H1 (cell line): ENCODE measurements around the gene CDK16. TPM values are rescaled to one million over a fixed set of nuclear protein-coding genes. Genes with fewer than 3 reads are reported as not detected.

Experiments
- ASH2L ChIP-seq: fragments of 200-600, 300-600 bp; sonication (generic); IDR thresholded peaks from one replicate; pipeline ENCODE4 v1.7.1; 2017; ENCODE audit warnings: low read length
- BACH1 ChIP-seq: IDR thresholded peaks from 2 replicates; pipeline ENCODE4 v1.6.1; 2012; ENCODE audit warnings: low read length, improper control_type of control experiment
- CBX5 ChIP-seq: fragments of 300-800, 300-1000 bp; sonication (generic); IDR thresholded peaks from 2 replicates; pipeline ENCODE4 v1.7.1; 2016; ENCODE audit warnings: antibody characterized with exemption, low read length, low read depth
- CHD7 ChIP-seq: fragments of 300-600 bp; sonication (generic); IDR thresholded peaks from 2 replicates; pipeline ENCODE4 v1.7.1; 2012; ENCODE audit warnings: low read length, moderate library complexity, mild to moderate bottlenecking, inconsistent platforms; ENCODE audit not compliant: insufficient replicate concordance
- CREB1 ChIP-seq: IDR thresholded peaks from 2 replicates; pipeline ENCODE4 v1.6.1; 2012; ENCODE audit warnings: inconsistent platforms
- EP300 ChIP-seq, 2 experiments: IDR thresholded peaks; 1 replicate in 1 of 2; 2 replicates in 1 of 2; pipeline ENCODE4 v1.6.1; 2011 to 2012; ENCODE audit warnings: low read depth in 2 of 2, low read length in 2 of 2, mild to moderate bottlenecking in 2 of 2, borderline replicate concordance in 1 of 2, inconsistent platforms in 1 of 2, moderate library complexity in 1 of 2
- FOSL1 ChIP-seq: IDR thresholded peaks from 2 replicates; pipeline ENCODE4 v1.6.1; 2011; ENCODE audit warnings: mild to moderate bottlenecking, low read depth, low read length, moderate library complexity; ENCODE audit not compliant: insufficient read depth
- GTF2F1 ChIP-seq: IDR thresholded peaks from 2 replicates; pipeline ENCODE4 v1.6.1; 2012; ENCODE audit warnings: low read depth, low read length, improper control_type of control experiment, borderline replicate concordance
- RXRA ChIP-seq: IDR thresholded peaks from 2 replicates; pipeline ENCODE4 v1.6.1; 2011; ENCODE audit warnings: low read depth, mild to moderate bottlenecking, low read length, moderate library complexity; ENCODE audit not compliant: insufficient read depth
- SP1 ChIP-seq: IDR thresholded peaks from 2 replicates; pipeline ENCODE4 v1.6.1; 2011; ENCODE audit warnings: low read depth, low read length
- TBP ChIP-seq: IDR thresholded peaks from 2 replicates; pipeline ENCODE4 v1.6.1; 2011; ENCODE audit warnings: low read depth, low read length, improper control_type of control experiment
- polyA plus RNA-seq, 7 experiments: library from polyadenylated mRNA; depleted of rRNA in 3 of 7; stranded (reverse) in 5 of 7; unstranded in 2 of 7; fragments of >200 nt in 5 of 7; fragments of 200-250 nt in 2 of 7; gene quantifications; 1 replicate in 5 of 7; 2 replicates in 1 of 7; 4 replicates in 1 of 7; pipeline versions ENCODE4 v1.2.1 to v1.2.3, GENCODE V29; 2011 to 2013; ENCODE audit warnings: missing spikeins in 2 of 7, mixed read lengths in 2 of 7
- total RNA-seq: library from RNA; stranded (reverse); fragmentation: NEBNext Ultra II Directional; extraction: Animal tissue kit (Norgen Biotek cat#: 25700); gene quantifications from 2 replicates; pipeline ENCODE4 v1.2.1, GENCODE V29; 2021

Gene CDK16
- total and polyA plus RNA-seq, 2 of the 8 experiments (the other 6 are each of a cell fraction or from before 2014, with no cell fraction given) = 124 to 204 TPM

- TF ChIP-seq CHD7 (no peak), BACH1 (no peak), GTF2F1 (no peak), FOSL1 (no peak), TBP (peak; percentile 83), EP300 (IDR thresholded peaks at IDR 0.05; ENCODE audit: borderline replicate concordance in 1 of 2, low read depth in 2 of 2, low read length in 2 of 2) (no peak), RXRA (no peak), ASH2L (no peak), CBX5 (no peak), CREB1 (peak; percentile 61; the same call in 1 of the 2 replicates), SP1 (no peak)
These were observed 24.8 kb upstream of the CDK16 start, which contains the start of gene UBA1 (continued) for GRCh38 chrX:47193475-47194193.
